HG03060 (cell line): Measurements from ENCODE around the gene SDS.

Source experiments
- ATAC-seq: cut with Tn5 transposase; IDR thresholded peaks from one replicate; pipeline ENCODE4 v1.9.1; 2021; ENCODE audit warnings: low read depth, moderate number of reproducible peaks; ENCODE audit not compliant: unreplicated experiment

The SDS gene

GRCh38 chr12:113385282-113385882 lies 18.3 kb downstream of the SDS start:
- no peak for ATAC-seq

GRCh38 chr12:113384778-113385177 lies 18.9 kb downstream of the SDS start:
- no peak for ATAC-seq

GRCh38 chr12:113382206-113382605 lies 21.5 kb downstream of the SDS start:
- ATAC-seq: no peak

- ATAC-seq: no peak
Observed at GRCh38 chr12:113381220-113381619, 22.5 kb downstream of the SDS start.

- ATAC-seq: no peak
Observed at GRCh38 chr12:113378291-113378690, 25.4 kb downstream of the SDS start.

GRCh38 chr12:113374823-113375428 lies 28.8 kb downstream of the SDS start:
- no peak for ATAC-seq

- no peak for ATAC-seq
Observed at GRCh38 chr12:113373969-113374368, 29.7 kb downstream of the SDS start.

- no peak for ATAC-seq
Observed at GRCh38 chr12:113373440-113373839, 30.2 kb downstream of the SDS start.

GRCh38 chr12:113372371-113372770 lies 31.3 kb downstream of the SDS start:
- ATAC-seq: no peak

- ATAC-seq: no peak
Observed at GRCh38 chr12:113371808-113372207, 31.9 kb downstream of the SDS start.

GRCh38 chr12:113370923-113371682 lies 32.6 kb downstream of the SDS start:
- ATAC-seq: no peak

- no peak for ATAC-seq
Observed at GRCh38 chr12:113369391-113369985, 34.2 kb downstream of the SDS start.

- ATAC-seq: no peak
Observed at GRCh38 chr12:113368331-113368730, 35.4 kb downstream of the SDS start.

GRCh38 chr12:113366827-113367226 lies 36.9 kb downstream of the SDS start:
- no peak for ATAC-seq

GRCh38 chr12:113365639-113366395 lies 37.9 kb downstream of the SDS start:
- no peak for ATAC-seq

GRCh38 chr12:113364698-113365097 lies 39.0 kb downstream of the SDS start:
- no peak for ATAC-seq

- ATAC-seq: no peak
Observed at GRCh38 chr12:113361574-113362370, 41.9 kb downstream of the SDS start.

GRCh38 chr12:113359939-113360748 lies 43.5 kb downstream of the SDS start:
- no peak for ATAC-seq
